Stimulated activated CD4-positive, alpha-beta T cell treated with anti-CD3 and anti-CD28 coated beads, Interleukin-4, amount 100 ng/mL, for 48 hours (primary cell): ENCODE measurements around the gene KDM2B.
"Not testable (repeated sequence)": the region's sequence is repeated elsewhere in the genome, so short reads cannot be mapped to it uniquely, and the experiment has no call there.

Experiments used
- DNase-seq, 2 donors: peaks; one replicate each; pipeline ENCODE4 v3.0.0-alpha.2; 2020; ENCODE audit warnings: low read depth in 2 of 2

Gene KDM2B

DNA sequence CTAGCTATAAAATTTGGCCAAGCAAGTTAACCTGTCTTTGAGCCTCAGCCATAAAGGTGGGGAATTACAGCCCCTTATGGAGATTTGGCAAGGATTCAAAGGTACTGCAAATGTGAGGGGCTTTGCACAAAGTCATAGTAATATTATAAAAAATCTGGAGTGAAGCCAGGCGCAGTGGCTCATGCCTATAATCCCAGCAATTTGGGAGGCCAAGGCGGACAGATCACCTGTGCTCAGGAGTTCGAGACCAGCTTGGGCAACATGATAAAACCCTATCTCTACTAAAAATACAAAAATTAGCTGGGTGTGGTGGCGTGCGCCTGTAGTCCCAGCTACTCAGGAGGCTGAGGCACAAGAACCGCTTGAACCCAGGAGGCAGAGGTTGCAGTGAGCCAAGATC, 4.1 kb upstream of the KDM2B start:
- not testable (repeated sequence) for DNase-seq

GRCh38 chr12:121583334-121583661, 2.5 kb upstream of the KDM2B start:
- not testable (repeated sequence) for DNase-seq

- DNase-seq, result no peak
These were observed 1.9 kb upstream of the KDM2B start for GRCh38 chr12:121582583-121583333.

DNA sequence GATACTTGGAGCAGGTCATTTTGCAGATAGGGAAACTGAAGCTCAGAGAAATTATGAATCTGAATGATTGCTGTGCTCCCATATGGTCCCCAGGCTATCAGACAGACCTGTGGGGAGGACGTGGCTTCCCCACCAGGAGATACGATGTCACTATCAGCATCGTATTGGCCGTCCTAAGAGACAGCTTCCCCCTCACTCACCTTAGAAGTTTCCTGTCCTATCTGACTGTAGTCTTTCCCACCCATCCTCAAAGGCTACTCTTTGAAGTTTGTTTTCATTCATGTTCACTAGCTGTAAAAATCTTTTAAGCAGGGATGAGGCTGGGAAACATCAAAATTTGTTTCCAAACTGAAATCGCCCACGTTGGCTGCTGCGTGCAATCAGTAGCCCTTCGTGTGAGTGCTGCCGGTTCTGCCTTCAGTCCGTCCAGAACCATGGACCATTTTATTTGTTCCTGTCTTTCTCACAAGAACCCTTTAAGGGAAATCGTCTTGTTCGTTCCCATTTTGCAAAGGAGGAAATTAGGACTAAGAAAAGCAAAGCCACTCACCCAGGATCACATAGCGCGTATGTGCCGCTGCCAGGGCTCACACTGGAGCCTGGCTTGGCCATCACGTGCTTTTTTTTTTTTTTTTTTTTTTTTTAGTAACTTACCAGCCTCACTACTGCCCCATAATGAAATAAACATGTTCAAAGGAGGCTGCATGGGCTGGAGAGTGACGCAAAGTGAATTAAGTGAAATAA, 1.0 kb upstream of the KDM2B start:
- no peak for DNase-seq

GRCh38 chr12:121579981-121580868, 598 bp downstream of the KDM2B start:
- DNase-seq, result peak; percentile 61 to 63

DNA sequence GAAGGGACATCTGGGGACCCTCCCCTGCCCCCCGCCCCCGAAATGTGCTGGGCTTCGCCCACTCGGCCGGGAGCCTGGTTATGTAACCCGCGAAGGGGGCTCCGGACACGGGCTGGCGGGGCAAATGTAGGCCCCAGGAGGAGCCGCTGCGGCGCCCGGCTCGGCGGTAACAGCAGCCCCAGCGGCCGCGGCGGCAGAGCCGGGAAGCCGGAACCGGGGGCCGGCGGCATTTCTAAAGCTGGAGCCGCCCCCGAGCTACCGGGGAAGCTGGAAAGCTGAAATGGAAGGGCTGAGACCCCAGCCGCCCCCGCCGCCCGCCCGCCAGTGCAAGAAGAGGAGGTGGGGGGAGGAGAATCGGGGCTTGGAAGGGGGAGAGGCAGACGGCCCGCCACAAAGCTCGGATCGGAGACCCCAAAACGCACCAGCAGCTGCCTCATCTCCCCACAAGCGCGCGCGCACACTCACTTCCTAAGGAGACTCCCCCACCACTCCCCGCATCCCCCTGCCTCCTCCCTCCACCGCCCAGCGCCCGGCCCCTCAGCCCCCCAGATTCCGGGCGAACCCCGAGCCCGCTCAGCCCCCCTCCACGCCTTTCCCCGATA, 1.5 kb downstream of the KDM2B start:
- no peak for DNase-seq

DNA sequence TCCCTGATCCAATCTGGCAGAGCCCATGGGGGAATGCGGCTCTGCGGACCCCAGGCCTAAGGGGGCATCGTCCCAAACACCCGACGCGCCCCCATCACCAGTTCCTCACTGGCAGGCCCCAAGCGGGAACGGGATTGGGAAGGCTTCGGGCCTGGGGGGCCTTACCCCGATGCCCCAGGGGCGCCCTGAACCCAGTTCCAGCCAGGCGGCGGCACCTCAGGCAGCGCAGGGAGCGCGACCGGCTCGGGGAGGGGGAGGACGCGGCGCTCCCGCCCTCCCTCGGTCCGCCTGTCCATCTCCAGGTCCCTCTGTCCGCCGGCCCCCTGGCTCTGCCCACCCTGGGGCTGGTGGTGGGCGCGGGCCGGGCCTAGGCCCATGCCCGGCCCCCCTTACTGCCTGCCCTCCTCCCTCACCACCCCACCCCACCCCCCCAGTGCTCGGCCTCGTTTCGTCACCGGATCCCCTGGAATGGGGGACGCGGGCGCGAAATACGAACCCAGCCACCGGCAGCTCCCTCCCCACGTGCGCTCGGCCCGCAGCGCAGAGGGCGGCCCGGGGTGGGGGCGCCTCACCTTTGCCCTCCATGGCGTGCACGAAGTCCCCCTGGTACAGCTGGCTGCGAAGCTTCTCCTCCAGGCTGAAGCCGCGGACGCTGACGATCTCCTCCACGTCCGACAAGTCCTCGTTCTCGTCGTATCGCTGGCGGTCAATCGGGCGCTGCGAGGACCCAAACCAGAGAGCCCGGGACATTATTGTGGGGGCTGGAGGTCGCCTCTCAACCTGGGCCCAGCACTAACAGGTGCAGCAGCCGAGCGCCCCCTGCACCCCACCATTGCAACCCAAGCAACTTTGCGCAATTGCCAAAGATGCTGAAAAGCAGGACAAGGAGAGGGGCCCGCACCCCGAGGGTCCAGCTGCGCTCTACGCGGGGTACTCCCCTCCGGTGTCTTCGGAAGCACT, 2.3 kb downstream of the KDM2B start:
- DNase-seq, result no peak

DNA sequence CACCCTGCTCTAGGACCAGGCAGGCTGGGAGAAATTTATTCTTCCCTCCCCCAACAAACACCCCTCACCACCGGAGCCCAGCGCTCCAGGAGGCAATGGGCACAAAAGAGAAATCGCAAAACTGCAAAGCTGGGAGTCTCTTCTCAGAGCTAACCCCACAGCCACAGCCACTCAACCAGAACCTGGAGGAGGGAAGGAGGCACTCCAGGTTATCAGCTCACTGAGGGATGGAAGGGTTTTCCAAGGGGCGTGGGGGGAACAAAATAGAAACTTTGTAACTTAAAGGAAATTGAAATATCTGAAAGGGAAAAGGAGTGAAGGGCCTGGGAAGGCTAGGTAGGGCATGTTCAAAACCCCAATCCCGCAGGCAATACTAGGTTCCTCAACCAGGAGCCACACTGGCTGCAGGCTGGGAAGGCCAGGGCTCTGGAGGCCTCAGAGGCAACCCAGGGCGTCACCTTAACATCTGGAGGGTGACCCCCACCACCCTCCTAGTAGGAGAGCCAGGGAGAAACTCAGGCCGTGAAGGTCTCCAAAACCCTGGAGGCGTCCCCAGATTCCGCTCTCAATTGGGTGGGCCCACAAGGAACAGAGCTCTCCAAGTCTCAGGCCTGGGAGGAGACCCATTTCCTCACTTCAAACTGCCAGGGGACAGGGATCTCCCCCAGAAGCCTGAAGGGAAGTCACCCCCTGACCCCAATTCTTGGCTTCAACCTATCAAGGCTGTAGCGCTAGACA, 3.2 kb downstream of the KDM2B start:
- DNase-seq, result no peak

DNA sequence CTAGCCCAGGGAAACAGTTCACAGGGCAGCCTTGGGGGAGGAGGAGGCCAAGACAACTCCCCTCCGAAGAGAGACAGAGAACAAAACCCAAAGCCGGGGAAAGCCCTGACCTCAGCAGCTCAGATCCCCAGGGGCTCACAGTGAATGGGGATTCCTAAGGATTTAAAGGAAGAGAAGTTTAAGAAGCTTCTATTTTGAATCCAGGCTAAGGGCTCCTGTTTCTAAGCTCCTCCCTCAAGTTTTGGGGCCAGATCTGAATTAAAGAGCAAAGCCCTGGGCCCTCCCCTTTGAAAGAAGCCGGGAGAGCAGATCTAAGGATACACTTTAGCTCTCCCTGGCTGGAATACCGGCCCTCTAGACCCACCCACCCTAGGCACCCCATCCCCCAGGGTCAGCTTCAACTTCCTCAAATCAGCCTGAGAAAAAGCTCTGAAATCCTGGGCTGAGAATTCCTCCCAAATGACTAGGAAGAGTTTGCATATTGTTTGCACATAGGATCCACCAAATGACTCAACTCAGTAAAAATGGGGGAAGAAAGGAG, 3.9 kb downstream of the KDM2B start:
- DNase-seq, result no peak

DNA sequence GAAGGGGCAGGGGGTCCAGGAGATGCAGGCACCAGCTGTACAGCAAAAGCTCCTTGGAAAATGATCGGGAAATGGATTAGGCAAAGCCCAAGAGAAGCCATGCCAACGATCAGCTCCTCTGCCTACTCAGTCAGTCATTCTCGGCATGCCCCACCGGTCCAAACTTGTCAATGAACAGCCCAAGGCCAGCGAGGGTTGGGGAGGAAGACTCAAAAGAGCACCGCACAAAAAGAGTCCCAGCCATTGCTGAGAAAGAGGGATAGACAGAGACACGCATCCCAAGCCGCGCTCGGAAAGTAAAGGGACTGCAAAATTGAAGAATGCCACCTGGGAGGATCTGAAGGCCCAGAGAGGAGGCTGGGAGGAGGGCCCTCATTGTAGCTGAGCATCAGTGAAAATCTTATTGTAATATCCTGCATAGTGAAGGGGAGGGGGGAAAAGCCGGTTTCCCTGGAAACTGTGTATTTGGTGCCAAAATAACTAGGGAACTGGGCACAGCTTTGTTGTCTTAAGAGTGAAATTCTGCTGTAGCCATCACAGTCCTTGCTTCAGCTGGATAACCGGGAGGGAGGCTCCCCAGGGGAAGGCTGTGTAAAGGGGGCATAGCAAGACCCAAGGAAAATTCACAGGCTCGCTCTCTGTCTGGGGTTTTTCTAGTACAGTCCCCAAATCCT, 4.7 kb downstream of the KDM2B start:
- DNase-seq, result no peak

DNA sequence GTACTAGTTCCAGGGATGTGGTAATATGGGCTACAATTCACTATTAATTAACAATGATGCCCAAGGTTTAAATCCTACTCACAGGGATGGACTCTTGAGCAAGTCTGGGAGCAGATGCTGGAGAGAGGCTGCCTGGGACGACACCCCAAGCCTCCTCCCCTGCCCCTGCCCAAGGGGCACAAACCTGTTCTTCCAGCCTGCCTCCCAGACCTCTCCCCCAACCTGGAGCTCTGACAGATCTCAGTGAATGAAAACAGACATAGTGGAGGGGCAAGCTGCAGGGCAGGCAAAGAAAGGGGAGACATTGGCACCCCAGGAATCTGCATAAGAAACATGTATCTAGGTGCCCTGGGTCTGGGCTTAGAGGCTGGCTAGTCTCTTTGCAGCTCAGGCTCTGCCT, 5.8 kb downstream of the KDM2B start:
- no peak for DNase-seq

DNA sequence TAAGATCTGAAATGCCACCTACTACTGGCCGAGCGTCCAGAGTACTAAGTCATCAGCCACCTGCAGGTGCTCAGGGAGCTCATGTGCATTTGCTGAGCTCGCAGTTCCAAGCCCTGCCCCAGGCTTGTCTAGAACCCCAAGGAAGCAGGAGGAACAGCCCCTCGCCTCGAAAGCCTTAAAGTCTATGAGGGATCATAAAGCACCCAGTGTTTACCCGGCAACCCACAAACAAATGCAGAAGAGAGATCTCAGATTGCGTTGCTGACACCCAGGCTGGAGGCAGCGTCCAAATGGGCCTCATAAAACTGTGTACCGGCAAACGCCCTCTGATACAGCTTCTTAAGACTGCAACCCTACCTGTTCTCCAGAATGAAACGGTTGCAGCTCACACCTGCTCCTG, 6.8 kb downstream of the KDM2B start:
- DNase-seq, result no peak

DNA sequence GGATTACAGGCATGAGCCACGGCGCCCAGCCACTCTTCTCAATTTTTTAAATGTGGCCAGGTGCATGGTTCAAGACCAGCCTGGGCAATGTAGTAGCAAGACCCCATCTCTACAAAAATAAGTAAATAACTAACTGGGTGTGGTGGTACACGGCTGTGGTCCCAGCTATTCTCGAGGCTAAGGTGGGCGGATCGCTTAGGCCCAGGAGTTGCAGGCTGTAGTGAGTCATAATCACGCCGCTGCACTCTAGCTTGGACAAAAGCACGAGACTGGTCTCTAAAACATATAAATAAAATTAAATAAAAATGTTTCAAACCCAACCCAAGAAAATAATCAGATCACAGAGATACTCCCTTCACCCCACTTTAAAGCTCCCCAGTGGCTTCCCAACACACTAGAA, 8.9 kb downstream of the KDM2B start:
- no peak for DNase-seq

- no peak for DNase-seq
These were observed 10.1 kb downstream of the KDM2B start for GRCh38 chr12:121570467-121571283.

DNA sequence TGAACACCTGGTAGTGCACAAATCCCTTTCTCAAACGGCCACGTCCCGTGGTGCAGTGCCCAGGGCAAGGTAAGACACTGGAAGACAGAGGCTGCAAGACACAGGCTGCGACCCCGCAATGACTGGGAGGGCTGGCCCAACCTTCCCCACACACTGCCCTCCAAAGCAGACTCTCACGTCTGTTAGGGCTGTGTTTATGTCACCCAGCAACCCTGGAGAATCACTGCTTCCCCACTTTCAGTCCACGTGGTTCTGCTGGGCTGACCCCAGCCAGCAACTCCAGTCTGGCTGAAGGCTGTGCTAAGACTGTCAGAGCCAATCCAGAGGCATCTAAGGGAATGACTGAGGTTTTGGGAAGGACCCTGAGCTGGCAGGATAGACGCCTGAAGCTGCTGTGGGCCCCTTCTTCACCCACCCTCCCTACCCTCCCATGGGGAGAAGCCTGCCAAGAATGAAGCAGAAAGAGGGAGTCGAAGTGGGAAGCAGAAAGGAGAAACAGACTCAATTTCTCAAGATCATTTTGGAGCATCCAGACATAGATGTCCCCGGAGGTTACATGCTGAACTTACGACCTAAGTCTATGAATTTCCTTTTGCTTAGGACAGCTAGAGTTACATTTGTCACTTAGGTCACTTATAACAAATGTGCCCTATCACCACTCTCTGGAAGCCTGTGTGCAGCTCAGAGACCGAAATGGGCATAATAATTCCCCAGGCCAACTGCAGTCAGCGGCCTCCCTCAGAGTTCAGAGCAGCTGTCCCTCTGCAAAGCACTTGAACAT, 11.7 kb downstream of the KDM2B start:
- DNase-seq, result no peak

DNA sequence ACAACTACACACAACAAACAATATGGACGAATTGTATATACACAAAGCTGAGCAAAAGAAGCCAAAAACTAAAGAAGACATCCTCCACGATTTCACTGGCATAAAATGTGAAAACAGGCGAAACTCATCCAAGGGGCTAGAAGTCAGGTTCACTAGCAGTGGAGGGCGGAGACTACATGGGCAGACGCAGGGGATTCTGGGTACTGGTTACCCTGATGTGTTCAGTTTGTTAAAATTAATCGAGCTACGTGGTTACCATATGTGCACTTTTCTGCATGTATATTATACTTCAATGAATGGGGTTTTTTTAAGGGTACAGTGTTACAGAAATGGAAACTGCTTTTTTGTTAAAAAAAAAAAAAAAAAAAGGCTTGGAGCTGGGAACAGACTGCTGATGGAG, 12.3 kb downstream of the KDM2B start:
- no peak for DNase-seq

GRCh38 chr12:121565076-121565475, 15.7 kb downstream of the KDM2B start:
- no peak for DNase-seq

DNA sequence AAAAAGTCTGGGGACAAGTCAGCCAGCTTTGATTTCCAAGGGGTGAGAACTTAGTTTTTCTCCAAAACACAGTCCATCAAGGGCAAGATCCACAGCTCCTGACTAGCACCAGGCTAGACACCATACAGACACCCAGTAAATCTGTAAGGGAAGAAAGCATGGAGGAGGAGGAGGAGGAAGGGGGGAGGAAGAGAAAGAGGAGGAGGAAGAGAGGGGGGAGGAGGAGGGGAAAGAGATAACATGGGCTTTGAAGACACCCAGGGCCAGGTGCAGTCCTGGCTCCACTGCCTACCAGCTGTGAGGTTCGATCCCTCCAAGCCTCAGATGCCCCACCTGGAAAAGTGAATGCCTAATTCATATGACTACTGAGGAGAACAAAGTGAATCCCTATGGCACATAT, 18.3 kb downstream of the KDM2B start:
- no peak for DNase-seq
